ENCODE measurements around the gene CYLD.
A peak's percentile ranks its signal among the peaks of the same experiment; 100 is the strongest.

The CYLD gene

DNA sequence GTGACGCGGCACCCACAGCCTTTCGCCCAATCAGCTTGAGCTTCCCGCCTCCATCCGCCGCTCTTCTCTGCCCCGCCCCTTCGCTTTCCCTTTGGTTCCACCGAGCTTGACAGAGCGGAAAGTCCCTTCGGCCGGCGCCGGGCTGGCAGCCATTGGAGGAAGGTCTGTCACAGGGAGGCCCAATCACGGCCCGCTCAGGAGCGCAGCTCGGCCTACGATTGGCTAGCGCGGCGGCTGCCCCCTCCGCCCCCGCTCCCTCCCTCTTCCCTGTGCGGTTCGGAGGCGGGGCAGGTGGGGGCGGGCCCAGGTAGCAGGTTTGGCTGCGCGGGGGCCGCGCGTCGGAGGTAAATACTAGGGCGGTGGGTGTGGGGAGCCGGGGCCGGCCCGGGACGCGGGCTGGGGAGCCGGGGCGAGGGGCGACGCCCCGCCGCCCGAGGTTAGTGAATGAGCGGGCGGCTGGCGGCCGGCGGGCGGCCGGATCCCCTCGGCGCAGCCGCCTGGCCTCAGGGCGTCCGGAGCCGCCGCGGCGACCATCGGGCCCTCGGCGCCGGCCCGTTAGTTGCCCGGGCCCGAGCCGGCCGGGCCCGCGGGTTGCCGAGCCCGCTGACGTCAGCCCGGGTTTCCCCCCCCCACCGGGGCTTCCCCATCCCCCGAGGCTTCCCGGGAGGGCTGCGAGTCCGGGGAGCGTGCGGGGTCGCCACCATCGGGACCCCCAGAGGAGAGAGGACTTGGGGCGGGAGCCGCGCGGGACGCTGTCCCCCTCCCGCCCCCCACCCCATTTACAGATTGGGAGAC, at the start of gene CYLD:
Gene CYLD, plus strand, starts transcription at position 306 of the 795 bp plus-strand sequence. CDS start 7,613 bp downstream, outside the sequence.
- peak; percentile 96 for DNase-seq (ENCODE audit: low read depth)
- peak within 1 kb of the TSS; percentile 77 for H3K4me3 ChIP-seq (ENCODE audit: low read length)
- TF ChIP-seq, protein P1, sequence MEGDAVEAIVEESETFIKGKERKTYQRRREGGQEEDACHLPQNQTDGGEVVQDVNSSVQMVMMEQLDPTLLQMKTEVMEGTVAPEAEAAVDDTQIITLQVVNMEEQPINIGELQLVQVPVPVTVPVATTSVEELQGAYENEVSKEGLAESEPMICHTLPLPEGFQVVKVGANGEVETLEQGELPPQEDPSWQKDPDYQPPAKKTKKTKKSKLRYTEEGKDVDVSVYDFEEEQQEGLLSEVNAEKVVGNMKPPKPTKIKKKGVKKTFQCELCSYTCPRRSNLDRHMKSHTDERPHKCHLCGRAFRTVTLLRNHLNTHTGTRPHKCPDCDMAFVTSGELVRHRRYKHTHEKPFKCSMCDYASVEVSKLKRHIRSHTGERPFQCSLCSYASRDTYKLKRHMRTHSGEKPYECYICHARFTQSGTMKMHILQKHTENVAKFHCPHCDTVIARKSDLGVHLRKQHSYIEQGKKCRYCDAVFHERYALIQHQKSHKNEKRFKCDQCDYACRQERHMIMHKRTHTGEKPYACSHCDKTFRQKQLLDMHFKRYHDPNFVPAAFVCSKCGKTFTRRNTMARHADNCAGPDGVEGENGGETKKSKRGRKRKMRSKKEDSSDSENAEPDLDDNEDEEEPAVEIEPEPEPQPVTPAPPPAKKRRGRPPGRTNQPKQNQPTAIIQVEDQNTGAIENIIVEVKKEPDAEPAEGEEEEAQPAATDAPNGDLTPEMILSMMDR (conservative IDR thresholded peaks at IDR 0.05; ENCODE audit: low read depth, low read length) = no peak

DNA sequence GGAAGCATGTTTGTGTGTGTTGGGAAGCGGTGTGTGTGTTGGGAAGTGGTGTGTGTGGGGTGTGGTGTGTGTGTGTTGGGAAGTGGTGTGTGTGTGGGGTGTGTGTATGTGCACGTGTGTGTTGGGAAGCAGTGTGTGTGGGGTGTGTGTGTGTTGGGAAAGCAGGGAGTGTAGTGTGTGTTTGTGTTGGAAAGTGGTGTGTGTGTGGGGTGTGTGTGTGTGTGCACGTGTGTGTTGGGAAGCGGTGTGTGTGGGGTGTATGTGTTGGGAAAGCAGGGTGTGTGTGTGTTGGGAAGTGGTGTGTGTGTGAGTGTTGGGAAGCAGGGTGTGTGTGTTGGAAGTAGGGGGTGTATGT, 49.3 kb upstream of the CYLD start:
- no peak for DNase-seq (ENCODE audit: low read depth)
- no peak overlapping the region for H3K4me3 ChIP-seq (ENCODE audit: low read length)

GRCh38 chr16:50692999-50693781, 48.7 kb upstream of the CYLD start, which contains the start of gene NOD2:
NOD2 (plus strand) TSS chr16:50693606; CDS start chr16:50699496, 5,890 bp downstream.
- TF ChIP-seq, protein P1 (conservative IDR thresholded peaks at IDR 0.05; ENCODE audit: low read depth, low read length) = no peak
- no peak for DNase-seq (ENCODE audit: low read depth)

More for the DNA sequence above, 49.3 kb upstream of the CYLD start:
- TF ChIP-seq, protein P1 (conservative IDR thresholded peaks at IDR 0.05; ENCODE audit: low read depth, low read length) = no peak

DNA sequence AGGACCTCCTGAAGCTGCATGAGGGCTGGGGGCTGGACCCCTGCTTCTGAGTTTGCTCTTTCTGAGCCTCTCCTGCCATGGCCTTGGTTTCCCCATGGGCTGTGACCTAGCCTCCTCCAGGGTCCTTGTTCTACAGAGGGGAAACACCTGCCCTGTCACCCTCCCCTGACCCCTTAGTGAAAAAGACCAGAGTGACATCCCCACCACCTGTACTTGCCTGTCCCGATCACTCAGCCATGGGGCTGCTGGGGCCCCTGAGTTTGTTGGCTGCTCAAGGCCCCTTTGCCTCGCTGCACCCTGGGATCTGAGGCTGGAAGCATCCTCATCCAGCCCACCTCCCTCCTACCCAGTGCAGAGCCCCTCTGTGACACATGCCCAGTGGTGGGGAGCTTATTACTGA, 47.7 kb upstream of the CYLD start:
- TF ChIP-seq, protein P1 (conservative IDR thresholded peaks at IDR 0.05; ENCODE audit: low read depth, low read length) = no peak
- DNase-seq (ENCODE audit: low read depth) = no peak
- no peak overlapping the region for H3K4me3 ChIP-seq (ENCODE audit: low read length)

More at GRCh38 chr16:50692999-50693781, 48.7 kb upstream of the CYLD start, which contains the start of gene NOD2:
- no peak within 1 kb of the TSS for H3K4me3 ChIP-seq (ENCODE audit: low read length)

DNA sequence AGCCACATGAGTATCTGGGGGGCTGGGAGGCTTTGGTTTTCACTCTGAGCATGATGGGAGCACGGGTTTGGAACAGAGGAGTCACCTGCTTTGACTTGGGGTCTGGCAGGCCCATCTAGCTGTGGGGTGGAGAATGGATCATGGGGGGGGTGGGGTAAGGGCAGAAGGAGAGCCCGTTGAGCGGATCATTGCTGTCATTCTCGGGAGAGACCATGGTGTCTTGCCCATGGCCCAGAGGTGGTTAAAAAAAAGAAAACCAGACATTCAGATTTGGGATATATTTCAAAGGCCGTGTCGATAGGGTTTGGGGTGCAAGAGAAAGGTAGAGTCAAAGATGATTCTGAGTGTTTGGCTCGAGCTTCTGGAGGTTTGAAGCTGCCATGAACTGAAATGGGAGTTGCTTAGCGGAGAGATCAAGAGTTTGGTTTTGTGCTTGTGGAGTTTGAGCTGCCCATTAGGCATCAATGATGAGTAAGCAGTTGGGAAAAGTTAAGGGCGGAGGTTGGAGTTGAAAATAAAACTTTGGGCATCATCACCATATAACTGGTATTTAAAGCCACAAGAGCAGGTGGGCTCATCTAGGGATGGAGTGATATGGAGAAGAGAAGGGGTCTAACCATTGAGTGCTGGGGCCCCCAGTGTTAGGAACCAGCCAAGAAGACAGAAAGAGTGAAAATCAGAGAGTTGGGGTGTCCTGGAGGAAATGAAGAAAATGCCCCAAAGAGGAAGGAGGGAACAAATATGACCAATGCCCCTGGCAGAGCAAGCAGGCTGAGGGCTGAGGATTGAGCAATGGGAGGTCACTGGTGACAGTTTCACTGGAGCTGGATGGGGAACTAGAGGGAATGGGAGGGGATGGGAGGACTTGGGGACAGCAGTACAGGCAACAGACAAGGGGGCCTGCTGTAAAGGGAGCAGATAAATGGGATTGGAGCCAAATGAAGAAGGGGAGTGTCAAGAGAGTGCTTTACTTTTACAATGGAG, 46.6 kb upstream of the CYLD start:
- TF ChIP-seq, protein P1 (conservative IDR thresholded peaks at IDR 0.05; ENCODE audit: low read depth, low read length) = no peak
- no peak for DNase-seq (ENCODE audit: low read depth)
- H3K4me3 ChIP-seq (ENCODE audit: low read length) = no peak overlapping the region

DNA sequence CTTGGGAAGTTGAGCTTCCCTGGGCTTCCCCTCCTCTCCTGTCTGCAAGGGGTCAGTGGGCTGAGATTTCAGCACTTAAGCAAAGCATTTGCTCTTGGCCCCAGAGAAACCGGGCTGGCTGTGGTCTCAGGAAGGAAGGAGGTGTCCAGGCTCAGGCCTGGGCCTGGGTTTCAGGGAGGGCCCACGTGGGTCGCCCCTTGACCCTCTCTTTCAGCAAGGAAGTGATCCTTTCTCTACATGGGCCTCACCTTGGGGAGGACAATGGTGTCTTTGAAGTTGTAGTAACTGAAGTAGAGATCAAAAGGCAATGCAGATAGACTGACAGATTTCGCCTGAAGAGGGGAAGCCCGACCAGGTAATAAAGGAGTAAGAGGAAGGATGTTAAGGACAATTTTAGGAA, 45.8 kb upstream of the CYLD start:
- no peak overlapping the region for H3K4me3 ChIP-seq (ENCODE audit: low read length)
- no peak for DNase-seq (ENCODE audit: low read depth)
- TF ChIP-seq, protein P1 (conservative IDR thresholded peaks at IDR 0.05; ENCODE audit: low read depth, low read length) = no peak
